ENCODE measurements around the gene MAN1B1.
A peak's percentile ranks its signal among the peaks of the same experiment; 100 is the strongest.
"Not testable (repeated sequence)": the region's sequence is repeated elsewhere in the genome, so short reads cannot be mapped to it uniquely, and the experiment has no call there.

The MAN1B1 gene

DNA sequence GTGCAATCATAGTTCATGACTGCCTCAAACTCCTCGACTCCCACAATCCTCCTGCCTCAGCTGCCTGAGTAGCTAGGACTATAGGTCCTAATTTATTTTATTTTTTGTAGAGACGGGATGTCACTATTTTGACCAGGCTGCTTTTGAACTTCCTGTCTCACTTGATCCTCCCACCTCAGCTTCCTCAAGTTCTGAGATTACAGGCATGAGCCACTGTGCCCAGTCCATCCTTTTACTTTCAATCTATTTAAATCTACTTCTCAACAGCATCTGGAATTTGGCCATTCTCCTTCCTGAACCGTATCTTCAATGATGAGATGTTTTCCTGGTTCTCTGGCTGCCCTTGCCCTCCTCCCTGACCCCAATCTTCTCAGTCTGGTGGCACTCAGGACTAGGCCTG, 40.0 kb downstream of the MAN1B1 start:
- no peak for DNase-seq

GRCh38 chr9:137127301-137128157, 40.7 kb downstream of the MAN1B1 start:
- no peak for DNase-seq

- no peak for DNase-seq
Observed at GRCh38 chr9:137128158-137128861, 41.5 kb downstream of the MAN1B1 start.

- no peak for DNase-seq
Observed at GRCh38 chr9:137128862-137129455, 42.2 kb downstream of the MAN1B1 start.

DNA sequence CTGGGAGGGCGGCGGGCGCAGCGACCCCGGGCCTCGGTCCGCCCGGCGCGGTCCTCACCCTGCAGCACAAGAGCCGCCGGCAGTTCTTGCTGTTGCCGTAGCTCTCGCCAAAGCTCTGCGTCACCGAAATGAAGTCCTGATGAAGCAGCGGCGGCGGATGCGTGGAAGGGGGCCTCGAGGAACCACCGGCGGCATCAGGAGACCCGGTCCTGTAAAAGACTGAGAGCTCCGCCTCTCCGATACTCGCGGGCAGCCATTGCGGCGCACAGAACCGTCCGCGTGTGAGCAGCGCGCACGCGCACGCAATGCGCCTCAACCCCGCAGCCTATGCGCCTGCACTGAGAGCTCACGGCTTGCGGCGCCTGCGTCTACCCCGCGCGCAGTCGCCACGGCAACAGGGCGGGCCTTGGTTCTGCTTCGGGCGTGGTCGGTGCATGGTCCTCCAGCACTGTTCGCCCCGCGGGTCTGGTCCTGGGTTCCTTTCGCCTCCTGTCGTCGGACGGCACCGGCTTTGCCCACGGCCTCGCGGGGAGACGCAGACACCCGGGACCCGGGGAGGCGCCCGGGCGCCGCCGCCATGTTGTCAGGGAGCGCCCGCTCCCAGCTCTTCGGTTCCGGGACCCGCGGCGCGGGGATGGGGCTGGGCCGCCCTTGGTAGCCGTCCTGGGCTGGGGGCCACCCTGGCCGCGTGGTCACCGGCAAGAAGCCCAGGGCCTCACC, 42.8 kb downstream of the MAN1B1 start:
- DNase-seq, result peak in 53 of 56 donors; percentile 24 to 93 (median 73)

DNA sequence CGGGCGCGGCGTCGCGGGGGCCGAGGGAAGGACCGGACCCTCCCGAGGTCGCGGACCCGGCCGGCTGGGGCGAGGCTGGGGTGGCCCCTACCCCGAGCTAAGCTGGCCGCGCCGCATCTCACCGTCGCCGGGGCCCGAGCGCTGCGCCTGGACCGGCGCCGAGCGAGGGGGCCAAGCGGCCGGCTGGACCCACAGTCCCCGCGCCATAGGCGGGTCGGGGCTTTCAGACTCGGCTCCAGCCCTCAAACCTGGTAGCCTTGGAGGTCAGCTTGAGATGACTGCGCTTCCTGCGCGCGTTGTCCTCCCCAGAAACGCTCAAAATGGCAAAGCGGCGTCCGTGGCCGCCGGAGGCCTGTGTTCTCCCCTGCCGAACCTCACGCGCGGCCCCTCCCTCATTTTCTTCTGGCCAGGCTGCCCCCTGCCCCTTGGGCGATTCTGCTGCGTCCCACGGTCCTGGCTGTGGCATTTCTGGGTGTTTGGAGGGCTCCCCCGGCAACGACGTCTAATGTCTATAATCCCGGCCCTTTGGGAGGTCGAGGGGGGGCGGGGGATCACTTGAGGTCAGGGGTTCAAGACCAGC, 43.5 kb downstream of the MAN1B1 start:
- no peak for DNase-seq

DNA sequence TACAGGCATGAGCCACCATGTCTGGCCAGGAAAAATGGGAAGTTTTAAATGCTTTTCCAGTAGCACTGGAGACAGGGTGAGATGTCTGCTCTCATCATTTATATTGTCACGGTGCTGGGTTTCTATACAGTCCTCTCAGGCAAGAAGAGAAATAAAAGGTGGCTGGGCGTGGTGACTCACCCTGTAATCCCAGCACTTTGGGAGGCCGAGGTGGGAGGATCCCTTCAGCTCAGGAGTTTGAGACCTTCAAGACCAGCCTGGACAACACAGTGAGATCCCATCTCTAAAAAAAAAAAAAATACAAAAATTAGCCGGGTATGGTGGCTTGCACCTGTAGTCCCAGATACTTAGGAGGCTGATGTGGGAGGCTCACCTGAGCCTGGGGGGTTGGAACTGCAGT, 47.4 kb downstream of the MAN1B1 start:
- DNase-seq, result no peak

DNA sequence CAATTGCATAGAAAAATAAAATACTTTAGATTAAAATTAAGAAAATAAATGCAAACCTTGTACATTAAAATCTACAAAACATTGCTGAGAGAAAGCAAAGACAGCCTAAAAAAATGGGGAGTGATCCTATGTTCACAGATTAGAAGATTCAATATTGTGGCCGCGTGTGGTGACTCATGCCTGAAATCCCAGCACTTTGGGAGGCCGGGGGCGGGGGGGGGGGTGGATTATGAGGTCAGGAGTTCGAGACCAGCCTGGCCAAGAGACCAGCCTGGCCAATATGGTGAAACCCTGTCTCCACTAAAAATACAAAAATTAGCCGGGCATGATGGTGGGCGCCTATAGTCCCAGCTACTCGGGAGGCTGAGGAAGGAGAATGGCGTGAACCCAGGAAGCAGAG, 48.4 kb downstream of the MAN1B1 start:
- DNase-seq, result not testable (repeated sequence)

GRCh38 chr9:137136261-137136880, 49.6 kb downstream of the MAN1B1 start:
- DNase-seq, result no peak

GRCh38 chr9:137136881-137137607, 50.3 kb downstream of the MAN1B1 start:
- no peak for DNase-seq

DNA sequence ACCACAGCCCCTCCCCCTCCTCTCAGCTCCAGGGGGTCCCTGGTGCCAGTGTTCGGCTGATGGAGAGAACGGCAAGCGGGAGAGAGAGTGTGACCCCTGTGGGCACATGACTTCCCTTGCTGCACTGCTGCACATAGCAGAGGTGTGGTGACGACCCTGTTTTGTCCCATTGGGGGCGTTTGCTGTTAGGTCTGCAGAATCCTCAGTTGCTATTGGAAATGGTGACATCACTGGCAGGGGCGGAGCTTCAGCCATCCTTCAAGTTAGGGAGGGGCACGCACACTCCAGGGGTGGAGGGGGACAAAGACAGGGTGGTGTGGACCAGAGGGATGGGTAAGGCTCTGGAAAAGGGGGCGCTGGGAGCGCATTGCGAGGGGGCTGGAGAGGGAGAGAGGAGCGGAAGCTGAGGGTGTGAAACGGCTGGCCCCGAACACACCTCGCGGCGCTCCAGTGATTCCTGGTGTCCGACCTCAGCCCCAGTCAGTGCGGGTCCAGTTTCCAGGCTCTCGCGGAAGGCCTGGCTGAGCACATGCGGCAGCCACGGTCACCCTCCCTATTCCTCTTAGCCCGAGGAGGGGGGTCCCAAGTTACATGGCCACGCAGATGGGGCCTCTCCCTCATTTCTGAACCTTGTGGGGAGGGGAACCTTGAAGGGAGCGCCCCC, 51.4 kb downstream of the MAN1B1 start:
- peak in 40 of 56 donors; percentile 14 to 88 (median 60) for DNase-seq

DNA sequence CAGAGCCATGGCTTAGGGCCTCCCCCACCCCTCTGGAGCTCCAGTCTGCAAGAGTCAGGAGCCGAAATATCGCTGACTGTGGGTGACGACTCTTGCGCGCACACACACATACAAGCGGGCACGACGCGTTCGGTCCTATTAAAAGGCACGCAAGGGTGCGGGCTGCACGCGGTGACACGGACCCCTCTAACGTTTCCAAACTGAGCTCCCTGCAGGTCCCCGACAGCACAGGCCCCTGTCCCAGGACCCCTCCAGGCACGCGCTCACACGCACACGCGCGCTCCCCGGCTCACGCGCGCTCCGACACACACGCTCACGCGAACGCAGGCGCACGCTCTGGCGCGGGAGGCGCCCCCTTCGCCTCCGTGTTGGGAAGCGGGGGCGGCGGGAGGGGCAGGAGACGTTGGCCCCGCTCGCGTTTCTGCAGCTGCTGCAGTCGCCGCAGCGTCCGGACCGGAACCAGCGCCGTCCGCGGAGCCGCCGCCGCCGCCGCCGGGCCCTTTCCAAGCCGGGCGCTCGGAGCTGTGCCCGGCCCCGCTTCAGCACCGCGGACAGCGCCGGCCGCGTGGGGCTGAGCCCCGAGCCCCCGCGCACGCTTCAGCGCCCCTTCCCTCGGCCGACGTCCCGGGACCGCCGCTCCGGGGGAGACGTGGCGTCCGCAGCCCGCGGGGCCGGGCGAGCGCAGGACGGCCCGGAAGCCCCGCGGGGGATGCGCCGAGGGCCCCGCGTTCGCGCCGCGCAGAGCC, 52.1 kb downstream of the MAN1B1 start, which contains the start of gene GRIN1:
GRIN1 (plus strand) TSS at position 433 of the 746 bp plus-strand sequence. CDS start 333 bp downstream, outside the sequence.
- peak in 36 of 56 donors; percentile 21 to 85 (median 58) for DNase-seq

- DNase-seq, result no peak
Observed at GRCh38 chr9:137139468-137140150, 52.8 kb downstream of the MAN1B1 start.

GRCh38 chr9:137140151-137141012, 53.6 kb downstream of the MAN1B1 start:
- DNase-seq, result peak in 34 of 56 donors; percentile 15 to 82 (median 42)

DNA sequence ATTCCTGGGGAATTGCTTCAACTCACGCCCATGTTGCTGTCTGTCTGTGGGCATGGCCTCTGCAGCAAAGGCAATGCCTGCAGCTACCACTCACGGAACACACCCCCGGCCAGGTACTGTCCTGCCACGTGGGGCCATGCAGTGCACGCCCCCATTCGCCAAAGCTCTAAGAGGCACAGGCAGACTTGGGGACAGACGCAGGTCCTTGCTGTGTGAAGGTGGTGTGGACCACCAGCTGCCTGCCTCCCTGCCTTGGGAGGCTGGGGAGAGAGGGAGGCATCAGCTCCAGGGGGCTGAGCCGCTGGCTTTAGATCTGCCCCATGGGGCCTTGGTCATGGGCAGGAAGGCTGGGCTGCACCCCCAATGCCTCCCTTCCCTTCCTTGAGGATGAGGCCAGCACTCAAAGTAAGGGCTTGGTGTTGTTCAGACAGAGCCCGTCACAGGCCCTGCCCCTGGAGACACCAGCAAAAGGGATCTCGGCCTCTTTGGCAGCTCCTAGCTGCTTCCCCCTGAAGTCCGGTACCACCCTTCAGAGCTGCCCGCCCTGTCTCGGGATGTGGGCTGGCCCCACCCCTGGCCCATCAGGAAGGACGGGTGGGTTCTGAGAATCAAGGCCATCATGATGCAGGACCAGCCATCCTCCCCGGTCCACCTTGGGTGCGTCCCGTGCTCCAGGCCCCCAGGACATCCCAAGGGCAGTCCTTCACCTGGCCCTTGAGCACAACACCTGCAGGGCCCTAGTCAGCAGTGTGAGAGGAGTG, 54.4 kb downstream of the MAN1B1 start:
- DNase-seq, result no peak
